Measurements from ENCODE around the gene TMEM86B. TPM values are rescaled to one million over a fixed set of nuclear protein-coding genes. Genes with fewer than 3 reads are reported as not detected.

TMEM86B gene
- total RNA-seq = 1 to 10 TPM in 3 of 4 donors, not detected in 1; 1.8 to 7.9 (median 2.4) TPM

- intact Hi-C loops (cut with DNase I; ENCODE audit: low total_unique reads) = no loop called here
- no peaks in the 10 kb centered on the region for H3K36me3 ChIP-seq
Measured at GRCh38 chr19:55228403-55229031, at the start of gene TMEM86B. TMEM86B (minus strand) TSS chr19:55228763; CDS start chr19:55228741, 22 bp downstream.

GRCh38 chr19:55277494-55277893 lies 48.9 kb upstream of the TMEM86B start:
- no peak overlapping the region for H3K4me3 ChIP-seq
- TF ChIP-seq CTCF (IDR thresholded peaks at IDR 0.05) = no peak
- no peak for TF ChIP-seq POLR2A (IDR thresholded peaks at IDR 0.05)
- DNase-seq = no peak
- H3K4me1 ChIP-seq = no peaks in the 10 kb centered on the region
- intact Hi-C loops (cut with DNase I; ENCODE audit: low total_unique reads) = no loop called here
- no peaks in the 10 kb centered on the region for H3K27me3 ChIP-seq
- no peaks in the 10 kb centered on the region for H3K9me3 ChIP-seq
- no peaks in the 10 kb centered on the region for H3K36me3 ChIP-seq
- no peak overlapping the region for H3K27ac ChIP-seq

More at GRCh38 chr19:55228403-55229031, at the start of gene TMEM86B:
- Histone ChIP-seq H3K4me1 (no peaks in the 10 kb centered on the region), H3K27me3 (no peaks in the 10 kb centered on the region), H3K27ac (no peak within 1 kb of the TSS), H3K9me3 (no peaks in the 10 kb centered on the region), H3K4me3 (no peak within 1 kb of the TSS)
- no peak for TF ChIP-seq CTCF (IDR thresholded peaks at IDR 0.05)
- TF ChIP-seq POLR2A (IDR thresholded peaks at IDR 0.05) = no peak
- DNase-seq = no peak

- H3K36me3 ChIP-seq = no peaks in the 10 kb centered on the region
- no peak overlapping the region for H3K4me3 ChIP-seq
- intact Hi-C loops (cut with DNase I; ENCODE audit: low total_unique reads) = no loop called here
- no peaks in the 10 kb centered on the region for H3K4me1 ChIP-seq
- H3K27ac ChIP-seq = no peak overlapping the region
- DNase-seq = no peak
- no peaks in the 10 kb centered on the region for H3K27me3 ChIP-seq
- TF ChIP-seq POLR2A (IDR thresholded peaks at IDR 0.05) (no peak), CTCF (IDR thresholded peaks at IDR 0.05) (no peak)
- H3K9me3 ChIP-seq = no peaks in the 10 kb centered on the region
Measured at GRCh38 chr19:55276720-55277430, 48.3 kb upstream of the TMEM86B start.

- DNase-seq = no peak
- Histone ChIP-seq H3K4me3 (no peak overlapping the region), H3K27me3 (no peaks in the 10 kb centered on the region), H3K4me1 (no peaks in the 10 kb centered on the region), H3K9me3 (no peaks in the 10 kb centered on the region), H3K27ac (no peak overlapping the region), H3K36me3 (no peaks in the 10 kb centered on the region)
- TF ChIP-seq CTCF (IDR thresholded peaks at IDR 0.05) = no peak
- no peak for TF ChIP-seq POLR2A (IDR thresholded peaks at IDR 0.05)
- intact Hi-C loops (cut with DNase I; ENCODE audit: low total_unique reads) = no loop called here
Measured at GRCh38 chr19:55275851-55276719, 47.5 kb upstream of the TMEM86B start.

All from uterus (tissue), 4 donors.